ENCODE results near the gene MLPH. TPM values are rescaled to one million over a fixed set of nuclear protein-coding genes. Genes with fewer than 3 reads are reported as not detected.

The MLPH gene
- total RNA-seq, 4 donors from 2014 or later, result 5.3 to 8.7 (median 7.8) TPM

GRCh38 chr2:237479747-237480146 lies 7.3 kb upstream of the MLPH start:
- DNase-seq (ENCODE audit: extremely low spot score), result no peak
- Histone ChIP-seq H3K27ac (replicated peaks in 1 of 4) (peak overlapping the region in 1 of 4 donors; percentile 13), H3K27me3 (no peaks in the 10 kb centered on the region), H3K36me3 (no peaks in the 10 kb centered on the region), H3K4me3 (no peak overlapping the region), H3K9me3 (no peaks in the 10 kb centered on the region), H3K4me1 (peaks cover 15 to 46% (median 42%) of the 10 kb centered on the region in 4 donors)
- intact Hi-C loops (cut with DNase I), result loop anchor here (5.0 to 10.0 kb wide), 3 partner anchors 312 to 385 kb away; no protein-coding TSS in a partner anchor
- whole genome bisulfite sequencing, result 58% methylated on average over 4 of the region's 4 CpGs
- no peak for TF ChIP-seq EP300 (IDR thresholded peaks at IDR 0.05)
- TF ChIP-seq POLR2AphosphoS5 (IDR thresholded peaks at IDR 0.05), result no peak
- no peak for TF ChIP-seq POLR2A (IDR thresholded peaks at IDR 0.05; ENCODE audit: low read depth)
- TF ChIP-seq CTCF (IDR thresholded peaks at IDR 0.05), result no peak

- H3K4me1 ChIP-seq, result peaks cover 13 to 41% (median 36%) of the 10 kb centered on the region in 4 donors
- H3K36me3 ChIP-seq, result no peaks in the 10 kb centered on the region
- DNase-seq (ENCODE audit: extremely low spot score), result no peak
- no peak overlapping the region for H3K27ac ChIP-seq (replicated peaks in 1 of 4)
- 94% methylated on average over 7 of the region's 7 CpGs for WGBS
- intact Hi-C loops (cut with DNase I), result no loop called here
- peaks cover 0 to 4% (median 0%) of the 10 kb centered on the region in 4 donors for H3K27me3 ChIP-seq
- TF ChIP-seq CTCF (IDR thresholded peaks at IDR 0.05) (no peak), POLR2AphosphoS5 (IDR thresholded peaks at IDR 0.05) (no peak), POLR2A (IDR thresholded peaks at IDR 0.05; ENCODE audit: low read depth) (no peak), EP300 (IDR thresholded peaks at IDR 0.05) (no peak)
- H3K4me3 ChIP-seq, result no peak overlapping the region
- H3K9me3 ChIP-seq, result no peaks in the 10 kb centered on the region
These were observed 6.5 kb upstream of the MLPH start for GRCh38 chr2:237480556-237480955.

GRCh38 chr2:237480988-237481525 lies 6.0 kb upstream of the MLPH start:
- no peak overlapping the region for H3K4me3 ChIP-seq
- peaks cover 0 to 9% (median 0%) of the 10 kb centered on the region in 4 donors for H3K27me3 ChIP-seq
- TF ChIP-seq POLR2A (IDR thresholded peaks at IDR 0.05; ENCODE audit: low read depth) (no peak), EP300 (IDR thresholded peaks at IDR 0.05) (no peak), POLR2AphosphoS5 (IDR thresholded peaks at IDR 0.05) (no peak), CTCF (IDR thresholded peaks at IDR 0.05) (no peak)
- H3K9me3 ChIP-seq, result no peaks in the 10 kb centered on the region
- H3K4me1 ChIP-seq, result peaks cover 11 to 38% (median 32%) of the 10 kb centered on the region in 4 donors
- no peaks in the 10 kb centered on the region for H3K36me3 ChIP-seq
- 88% methylated on average over 2 of the region's 3 CpGs for WGBS
- DNase-seq (ENCODE audit: extremely low spot score), result no peak
- no peak overlapping the region for H3K27ac ChIP-seq (replicated peaks in 1 of 4)
- intact Hi-C loops (cut with DNase I), result no loop called here

GRCh38 chr2:237482485-237482884 lies 4.6 kb upstream of the MLPH start:
- DNase-seq (ENCODE audit: extremely low spot score), result no peak
- WGBS, result 49% methylated on average over 6 of the region's 6 CpGs
- TF ChIP-seq POLR2AphosphoS5 (IDR thresholded peaks at IDR 0.05) (peak; percentile 57 to 68), CTCF (IDR thresholded peaks at IDR 0.05) (no peak), EP300 (IDR thresholded peaks at IDR 0.05) (no peak), POLR2A (IDR thresholded peaks at IDR 0.05; ENCODE audit: low read depth) (no peak)
- Histone ChIP-seq H3K27ac (replicated peaks in 1 of 4) (peak overlapping the region; percentile 16 to 52 (median 37)), H3K4me3 (no peak overlapping the region), H3K27me3 (peaks cover 0 to 23% (median 7%) of the 10 kb centered on the region in 4 donors), H3K4me1 (peaks cover 24 to 48% (median 43%) of the 10 kb centered on the region in 4 donors), H3K36me3 (no peaks in the 10 kb centered on the region), H3K9me3 (no peaks in the 10 kb centered on the region)
- intact Hi-C loops (cut with DNase I), result no loop called here
